Measurements from ENCODE around the gene GIMAP8. TPM values are rescaled to one million over a fixed set of nuclear protein-coding genes. Genes with fewer than 3 reads are reported as not detected.

Gene GIMAP8
- total RNA-seq, 1 experiment from 2014 or later, result not detected

DNA sequence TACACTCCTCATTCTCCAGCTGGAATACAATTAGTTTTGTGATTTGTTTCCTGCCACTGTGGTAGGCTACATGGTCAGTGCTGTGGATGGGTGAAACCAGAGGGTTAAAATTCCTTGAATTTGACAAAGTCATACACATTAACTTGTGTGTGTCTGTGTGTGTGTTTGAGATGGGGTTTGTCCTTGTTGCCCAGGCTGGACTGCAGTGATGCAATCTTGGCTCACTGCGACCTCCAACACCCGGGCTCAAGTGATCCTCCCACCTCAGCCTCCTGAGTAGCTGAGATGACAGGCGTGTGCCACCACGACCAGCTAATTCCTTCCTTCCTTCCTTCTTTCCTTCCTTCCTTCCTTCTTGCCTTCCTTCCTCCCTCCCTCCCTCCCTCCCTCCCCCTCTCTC lies 24.8 kb upstream of the GIMAP8 start:
- H3K36me3 Mint-ChIP-seq (ENCODE audit: insufficient read depth in 1 of 3, low read depth in 3 of 3), result no peaks in the 10 kb centered on the region

More for the DNA sequence above, 24.8 kb upstream of the GIMAP8 start:
- Histone ChIP-seq H2BK20ac (ENCODE audit: low read depth, low read length, poor library complexity, severe bottlenecking) (no peak overlapping the region), H2BK5ac (ENCODE audit: insufficient read length, low read length) (no peak overlapping the region), H3K23me2 (ENCODE audit: insufficient read length, low read depth, low read length, poor library complexity, severe bottlenecking) (no peaks in the 10 kb centered on the region), H4K91ac (ENCODE audit: insufficient read length, low read depth, low read length) (no peak overlapping the region), H2BK12ac (ENCODE audit: insufficient read length, low read depth, low read length) (no peak overlapping the region), H3K4me2 (ENCODE audit: insufficient read depth, insufficient read length, low read length) (no peak overlapping the region), H3K9me3 (ENCODE audit: control insufficient read depth, low read depth, low read length) (no peaks in the 10 kb centered on the region), H3K4ac (ENCODE audit: low read depth, low read length) (no peak overlapping the region), H3T11ph (ENCODE audit: low read length) (no peak overlapping the region), H4K20me1 (ENCODE audit: control insufficient read depth, insufficient read depth, insufficient read length) (no peaks in the 10 kb centered on the region), H4K8ac (replicated peaks; ENCODE audit: insufficient read length, low read depth, low read length) (no peak overlapping the region), H3K79me1 (ENCODE audit: insufficient read depth, low read depth, low read length, poor library complexity, severe bottlenecking) (no peaks in the 10 kb centered on the region), H3K27ac (ENCODE audit: insufficient read length, low read depth, low read length) (no peak overlapping the region), H3K27me3 (ENCODE audit: insufficient read depth, low read length) (no peaks in the 10 kb centered on the region), H3K23ac (ENCODE audit: insufficient read length, low read depth, low read length) (no peak overlapping the region), H3K14ac (ENCODE audit: insufficient read depth, low read length) (no peak overlapping the region), H3K56ac (ENCODE audit: insufficient read length, low read depth, low read length) (no peak overlapping the region), H3K9ac (ENCODE audit: extremely low read depth, insufficient read length, low read length) (no peak overlapping the region), H4K5ac (ENCODE audit: insufficient read length, low read depth, low read length) (no peak overlapping the region), H3K4me1 (ENCODE audit: insufficient read depth, low read length) (peaks cover 11% of the 10 kb centered on the region), H3K18ac (ENCODE audit: insufficient read length, low read depth, low read length) (no peak overlapping the region), H2AK5ac (ENCODE audit: insufficient read length, low read length) (no peak overlapping the region), H3K79me2 (ENCODE audit: insufficient read depth, low read length) (no peaks in the 10 kb centered on the region), H2BK15ac (ENCODE audit: low read depth, low read length) (no peak overlapping the region), H2BK120ac (ENCODE audit: low read depth, low read length, poor library complexity, severe bottlenecking) (no peak overlapping the region), H2AFZ (ENCODE audit: low read length) (no peak overlapping the region)
- no CpG with 5 or more reads among the region's 4 CpGs for WGBS (ENCODE audit: extremely low coverage, insufficient read length, low lambda C conversion rate)
- Mint-ChIP-seq H3K4me1 (peaks cover 34 to 45% of the 10 kb centered on the region in 2 experiments), H3K9me3 (no peaks in the 10 kb centered on the region; a peak in 1 of 5 replicates), H3K4me3 (no peak overlapping the region), H3K27me3 (ENCODE audit: low read depth) (peaks cover 30% of the 10 kb centered on the region), H3K27ac (no peak overlapping the region)
- TF ChIP-seq, protein P1, sequence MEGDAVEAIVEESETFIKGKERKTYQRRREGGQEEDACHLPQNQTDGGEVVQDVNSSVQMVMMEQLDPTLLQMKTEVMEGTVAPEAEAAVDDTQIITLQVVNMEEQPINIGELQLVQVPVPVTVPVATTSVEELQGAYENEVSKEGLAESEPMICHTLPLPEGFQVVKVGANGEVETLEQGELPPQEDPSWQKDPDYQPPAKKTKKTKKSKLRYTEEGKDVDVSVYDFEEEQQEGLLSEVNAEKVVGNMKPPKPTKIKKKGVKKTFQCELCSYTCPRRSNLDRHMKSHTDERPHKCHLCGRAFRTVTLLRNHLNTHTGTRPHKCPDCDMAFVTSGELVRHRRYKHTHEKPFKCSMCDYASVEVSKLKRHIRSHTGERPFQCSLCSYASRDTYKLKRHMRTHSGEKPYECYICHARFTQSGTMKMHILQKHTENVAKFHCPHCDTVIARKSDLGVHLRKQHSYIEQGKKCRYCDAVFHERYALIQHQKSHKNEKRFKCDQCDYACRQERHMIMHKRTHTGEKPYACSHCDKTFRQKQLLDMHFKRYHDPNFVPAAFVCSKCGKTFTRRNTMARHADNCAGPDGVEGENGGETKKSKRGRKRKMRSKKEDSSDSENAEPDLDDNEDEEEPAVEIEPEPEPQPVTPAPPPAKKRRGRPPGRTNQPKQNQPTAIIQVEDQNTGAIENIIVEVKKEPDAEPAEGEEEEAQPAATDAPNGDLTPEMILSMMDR (conservative IDR thresholded peaks at IDR 0.05), result no peak
- peak; percentile 5 for DNase-seq

Data from H9 (cell line).